Stimulated activated naive CD8-positive, alpha-beta T cell treated with anti-CD3 and anti-CD28 coated beads, Interleukin-15, Interleukin-2, amounts not matched to agents 100 ng/mL and 50 ng/mL, for 24 hours (primary cell): ENCODE measurements around the gene CASKIN1.

Experiments
- H3K27ac Mint-ChIP-seq: one replicate; pipeline ENCODE4 v1.8.0; 2021; ENCODE audit warnings: mild to moderate bottlenecking, mixed read lengths
- H3K27me3 Mint-ChIP-seq: one replicate; pipeline ENCODE4 v1.8.0; 2021; ENCODE audit warnings: mixed read lengths
- H3K36me3 Mint-ChIP-seq: one replicate; pipeline ENCODE4 v1.8.0; 2021; ENCODE audit warnings: low read depth, mixed read lengths
- H3K4me1 Mint-ChIP-seq: one replicate; pipeline ENCODE4 v1.8.0; 2021; ENCODE audit warnings: low read depth, mixed read lengths
- H3K4me3 Mint-ChIP-seq: one replicate; pipeline ENCODE4 v1.8.0; 2021; ENCODE audit warnings: mild to moderate bottlenecking, mixed read lengths
- H3K9me3 Mint-ChIP-seq: one replicate; pipeline ENCODE4 v1.8.0; 2021; ENCODE audit warnings: mixed read lengths

CASKIN1 gene

DNA sequence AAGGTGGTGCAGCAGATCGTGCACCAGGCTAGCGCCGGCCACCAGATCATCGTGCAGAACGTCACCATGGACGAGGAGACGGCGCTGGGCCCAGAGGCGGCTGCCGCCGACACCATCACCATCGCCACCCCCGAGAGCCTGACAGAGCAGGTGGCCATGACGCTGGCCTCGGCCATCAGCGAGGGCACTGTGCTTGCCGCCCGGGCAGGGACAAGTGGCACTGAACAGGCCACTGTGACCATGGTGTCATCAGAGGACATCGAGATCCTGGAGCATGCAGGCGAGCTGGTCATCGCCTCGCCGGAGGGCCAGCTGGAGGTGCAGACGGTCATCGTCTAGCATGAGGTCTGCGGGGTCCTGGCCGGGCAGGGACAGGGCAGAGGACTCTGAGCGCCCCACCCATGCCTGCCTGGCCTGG, 38.8 kb upstream of the CASKIN1 start:
- H3K4me1 Mint-ChIP-seq, result no peaks in the 10 kb centered on the region
- no peak overlapping the region for H3K4me3 Mint-ChIP-seq
- H3K27ac Mint-ChIP-seq, result no peak overlapping the region
- H3K36me3 Mint-ChIP-seq, result peaks cover 5% of the 10 kb centered on the region
- H3K9me3 Mint-ChIP-seq, result no peaks in the 10 kb centered on the region
- H3K27me3 Mint-ChIP-seq, result peaks cover 2% of the 10 kb centered on the region

DNA sequence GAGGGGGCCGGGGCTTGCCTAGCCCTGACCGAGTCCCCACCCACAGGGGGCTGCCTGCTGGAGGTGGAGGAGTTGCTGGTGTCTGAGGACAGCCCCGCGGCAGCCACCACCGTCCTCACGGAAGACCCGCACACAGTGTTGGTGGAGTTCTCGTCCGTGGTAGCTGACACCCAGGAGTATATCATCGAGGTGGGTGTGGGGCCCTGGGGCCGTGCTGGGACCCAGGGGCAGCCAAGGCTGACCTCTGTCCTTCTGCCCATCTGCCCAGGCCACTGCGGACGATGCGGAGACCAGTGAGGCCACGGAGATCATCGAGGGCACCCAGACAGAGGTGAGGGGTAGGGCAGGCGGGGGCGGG, 38.4 kb upstream of the CASKIN1 start:
- H3K27me3 Mint-ChIP-seq, result peaks cover 2% of the 10 kb centered on the region
- H3K9me3 Mint-ChIP-seq, result no peaks in the 10 kb centered on the region
- H3K4me3 Mint-ChIP-seq, result no peak overlapping the region
- peaks cover 8% of the 10 kb centered on the region for H3K36me3 Mint-ChIP-seq
- no peak overlapping the region for H3K27ac Mint-ChIP-seq
- no peaks in the 10 kb centered on the region for H3K4me1 Mint-ChIP-seq

- no peaks in the 10 kb centered on the region for H3K9me3 Mint-ChIP-seq
- no peak overlapping the region for H3K4me3 Mint-ChIP-seq
- H3K4me1 Mint-ChIP-seq, result no peaks in the 10 kb centered on the region
- H3K27ac Mint-ChIP-seq, result no peak overlapping the region
- peaks cover 2% of the 10 kb centered on the region for H3K27me3 Mint-ChIP-seq
- peaks cover 8% of the 10 kb centered on the region for H3K36me3 Mint-ChIP-seq
These were observed 37.7 kb upstream of the CASKIN1 start for GRCh38 chr16:2233872-2234812.

DNA sequence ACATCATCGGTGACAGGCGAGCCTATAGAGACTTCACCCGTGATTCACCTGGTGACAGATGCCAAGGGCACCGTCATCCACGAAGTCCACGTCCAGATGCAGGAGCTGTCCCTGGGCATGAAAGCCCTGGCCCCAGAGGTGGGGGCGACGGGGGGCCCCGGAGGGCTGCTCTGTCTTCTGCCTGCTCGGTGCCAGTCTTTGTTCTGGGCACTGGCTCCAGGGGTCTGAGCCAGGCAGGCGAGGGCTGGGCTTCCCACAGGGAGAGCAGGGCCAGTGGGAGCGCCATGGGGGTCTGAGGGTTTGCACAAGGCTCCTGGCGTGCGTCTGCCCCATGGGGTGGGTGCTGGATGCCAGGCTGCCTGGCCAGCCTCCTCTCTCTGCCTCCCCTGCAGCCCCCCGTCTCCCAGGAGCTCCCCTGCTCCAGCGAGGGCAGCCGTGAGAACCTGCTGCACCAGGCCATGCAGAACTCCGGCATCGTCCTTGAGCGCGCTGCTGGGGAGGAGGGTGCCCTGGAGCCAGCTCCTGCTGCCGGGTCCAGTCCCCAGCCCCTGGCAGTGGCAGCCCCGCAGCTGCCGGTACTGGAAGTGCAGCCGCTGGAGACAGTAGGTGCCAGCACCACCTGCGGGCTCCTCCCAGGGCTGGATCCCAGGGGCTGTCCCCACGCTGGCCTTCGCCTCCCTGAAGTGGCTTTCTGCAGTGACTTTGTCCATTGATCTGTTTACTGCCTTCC, 36.8 kb upstream of the CASKIN1 start:
- Mint-ChIP-seq H3K27me3 (peaks cover 2% of the 10 kb centered on the region), H3K36me3 (peaks cover 8% of the 10 kb centered on the region), H3K4me1 (no peaks in the 10 kb centered on the region), H3K27ac (no peak overlapping the region), H3K4me3 (no peak overlapping the region), H3K9me3 (no peaks in the 10 kb centered on the region)

GRCh38 chr16:2232094-2232990, 35.9 kb upstream of the CASKIN1 start:
- Mint-ChIP-seq H3K36me3 (peaks cover 8% of the 10 kb centered on the region), H3K4me1 (no peaks in the 10 kb centered on the region), H3K9me3 (no peaks in the 10 kb centered on the region), H3K27ac (no peak overlapping the region), H3K4me3 (no peak overlapping the region), H3K27me3 (peaks cover 2% of the 10 kb centered on the region)

GRCh38 chr16:2231016-2231931, 34.9 kb upstream of the CASKIN1 start:
- Mint-ChIP-seq H3K9me3 (no peaks in the 10 kb centered on the region), H3K4me1 (peaks cover under 1% of the 10 kb centered on the region), H3K27me3 (peaks cover 2% of the 10 kb centered on the region), H3K36me3 (peaks cover 8% of the 10 kb centered on the region), H3K4me3 (no peak overlapping the region), H3K27ac (no peak overlapping the region)

- Mint-ChIP-seq H3K9me3 (no peaks in the 10 kb centered on the region), H3K27ac (no peak overlapping the region), H3K27me3 (peaks cover 1% of the 10 kb centered on the region), H3K36me3 (peaks cover 11% of the 10 kb centered on the region), H3K4me3 (no peak overlapping the region), H3K4me1 (peaks cover 6% of the 10 kb centered on the region)
These were observed 34.0 kb upstream of the CASKIN1 start for GRCh38 chr16:2230376-2230775.

DNA sequence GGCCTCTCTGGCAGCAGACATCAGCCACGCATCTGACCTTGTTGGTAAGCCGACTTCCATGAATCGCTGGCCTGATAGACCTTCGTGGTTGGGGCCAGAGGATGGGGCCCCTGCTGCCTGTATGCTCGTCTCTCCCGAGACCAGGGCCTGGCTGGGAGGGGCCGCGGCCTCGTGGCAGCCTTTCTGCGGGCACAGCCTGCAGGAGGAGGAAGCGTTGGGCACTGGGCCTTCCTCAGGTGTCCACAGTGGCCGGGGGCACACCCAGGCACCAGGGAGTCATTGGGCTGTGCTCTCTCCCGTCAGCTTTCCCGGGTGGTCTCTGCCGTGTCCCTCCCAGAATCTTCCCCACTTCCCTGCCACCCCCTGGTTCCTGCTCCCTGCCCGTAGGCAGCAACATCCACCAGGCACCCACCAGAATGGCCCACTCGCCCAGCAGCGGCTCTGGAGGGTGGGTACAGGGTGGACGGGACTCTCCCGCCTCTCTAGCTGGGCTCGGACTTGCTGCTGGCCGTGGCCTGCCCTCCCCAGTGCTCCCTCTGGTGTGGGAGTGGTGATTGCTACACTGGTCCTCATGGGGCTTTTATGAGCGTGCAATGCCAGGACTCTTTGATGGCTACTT, 33.3 kb upstream of the CASKIN1 start:
- Mint-ChIP-seq H3K4me3 (no peak overlapping the region), H3K27me3 (no peaks in the 10 kb centered on the region), H3K4me1 (peaks cover 11% of the 10 kb centered on the region), H3K27ac (no peak overlapping the region), H3K36me3 (peaks cover 8% of the 10 kb centered on the region), H3K9me3 (no peaks in the 10 kb centered on the region)

- H3K36me3 Mint-ChIP-seq, result peaks cover 8% of the 10 kb centered on the region
- no peaks in the 10 kb centered on the region for H3K27me3 Mint-ChIP-seq
- H3K9me3 Mint-ChIP-seq, result no peaks in the 10 kb centered on the region
- peaks cover 18% of the 10 kb centered on the region for H3K4me1 Mint-ChIP-seq
- H3K27ac Mint-ChIP-seq, result no peak overlapping the region
- no peak overlapping the region for H3K4me3 Mint-ChIP-seq
These were observed 32.7 kb upstream of the CASKIN1 start for GRCh38 chr16:2229091-2229490.

- H3K27me3 Mint-ChIP-seq, result no peaks in the 10 kb centered on the region
- peaks cover 18% of the 10 kb centered on the region for H3K4me1 Mint-ChIP-seq
- no peak overlapping the region for H3K4me3 Mint-ChIP-seq
- H3K36me3 Mint-ChIP-seq, result peaks cover 8% of the 10 kb centered on the region
- H3K27ac Mint-ChIP-seq, result no peak overlapping the region
- no peaks in the 10 kb centered on the region for H3K9me3 Mint-ChIP-seq
These were observed 31.9 kb upstream of the CASKIN1 start for GRCh38 chr16:2228161-2228824.

DNA sequence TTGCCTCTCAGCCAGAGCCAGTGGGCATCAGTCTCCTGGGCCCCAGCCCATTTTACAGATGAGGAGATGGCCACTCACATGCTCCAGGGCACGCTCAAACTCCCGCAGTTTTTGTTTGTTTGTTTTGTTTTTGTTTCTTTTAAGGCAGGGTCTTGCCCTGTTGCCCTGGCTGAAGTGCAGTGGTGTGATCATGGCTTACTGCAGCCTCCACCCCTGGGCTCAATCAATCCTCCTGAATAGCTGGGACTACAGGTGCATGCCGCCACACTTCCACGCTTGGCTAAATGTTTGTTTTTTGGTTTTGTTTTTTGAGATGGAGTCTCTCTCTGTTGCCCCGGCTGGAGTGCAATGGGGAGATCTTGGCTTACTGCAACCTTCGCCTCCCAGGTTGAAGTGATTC, 30.5 kb upstream of the CASKIN1 start:
- H3K27ac Mint-ChIP-seq, result no peak overlapping the region
- H3K36me3 Mint-ChIP-seq, result peaks cover 8% of the 10 kb centered on the region
- H3K4me3 Mint-ChIP-seq, result no peak overlapping the region
- H3K4me1 Mint-ChIP-seq, result peaks cover 18% of the 10 kb centered on the region
- no peaks in the 10 kb centered on the region for H3K27me3 Mint-ChIP-seq
- no peaks in the 10 kb centered on the region for H3K9me3 Mint-ChIP-seq

DNA sequence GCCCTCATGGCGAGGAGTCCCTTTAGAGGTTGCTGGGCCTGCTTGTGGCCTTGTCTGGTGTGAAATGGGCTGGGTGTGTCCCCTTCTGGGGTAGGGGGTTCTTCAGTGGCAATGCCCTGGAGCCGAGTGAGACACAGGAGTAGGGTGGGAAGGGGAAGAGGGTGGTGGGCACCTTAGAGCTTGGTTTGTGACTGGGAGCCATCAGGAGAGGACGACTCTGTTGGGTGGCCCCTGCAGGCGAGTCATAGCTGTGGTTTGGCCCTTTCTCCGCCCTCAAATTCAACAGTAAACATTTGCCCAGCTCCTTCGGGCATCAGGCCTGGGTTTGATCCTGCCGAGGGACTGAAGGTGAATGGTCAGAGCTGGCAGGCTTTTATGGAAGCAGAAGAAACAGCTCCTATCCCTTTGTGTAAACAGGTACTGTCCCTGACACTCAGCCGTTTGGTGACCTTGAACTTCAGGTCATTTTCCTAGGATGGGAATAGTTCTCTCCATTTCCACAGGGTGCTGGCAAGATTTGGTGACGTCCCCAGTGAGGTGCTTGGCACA, 29.9 kb upstream of the CASKIN1 start:
- no peak overlapping the region for H3K27ac Mint-ChIP-seq
- H3K27me3 Mint-ChIP-seq, result no peaks in the 10 kb centered on the region
- H3K4me3 Mint-ChIP-seq, result peak overlapping the region; percentile 41
- H3K36me3 Mint-ChIP-seq, result peaks cover 8% of the 10 kb centered on the region
- H3K9me3 Mint-ChIP-seq, result no peaks in the 10 kb centered on the region
- peaks cover 18% of the 10 kb centered on the region for H3K4me1 Mint-ChIP-seq

DNA sequence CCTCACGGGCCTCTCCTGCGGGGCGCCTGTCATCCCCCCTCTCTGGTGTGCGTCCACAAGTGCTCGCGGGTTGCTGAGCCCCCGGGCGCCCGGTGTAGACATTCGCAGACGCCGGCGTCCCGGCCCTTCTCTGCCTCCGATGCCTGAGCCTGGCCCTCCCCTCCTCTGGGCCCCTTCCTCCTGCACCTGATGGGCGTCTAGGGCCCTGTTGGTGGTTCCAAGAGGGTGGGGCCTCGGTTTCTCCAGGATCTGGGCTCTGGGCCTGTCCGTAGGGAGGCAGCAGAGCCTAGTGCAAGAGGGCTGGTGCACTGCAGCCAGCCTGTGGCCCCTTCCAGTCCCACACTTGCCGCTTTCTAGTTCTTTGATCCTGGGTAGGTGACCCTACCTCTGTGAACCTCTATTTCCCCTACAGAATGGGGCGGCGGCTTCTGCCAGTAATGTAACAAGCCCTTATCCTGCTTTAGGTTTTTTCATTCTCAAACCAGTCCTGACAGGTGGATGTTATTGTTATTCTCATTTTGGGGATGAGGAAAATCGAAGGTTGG, 27.6 kb upstream of the CASKIN1 start:
- peak overlapping the region; percentile 85 for H3K4me3 Mint-ChIP-seq
- H3K36me3 Mint-ChIP-seq, result peaks cover 4% of the 10 kb centered on the region
- H3K9me3 Mint-ChIP-seq, result no peaks in the 10 kb centered on the region
- peaks cover 18% of the 10 kb centered on the region for H3K4me1 Mint-ChIP-seq
- H3K27ac Mint-ChIP-seq, result peak overlapping the region; percentile 71
- no peaks in the 10 kb centered on the region for H3K27me3 Mint-ChIP-seq
